Fibroblast of lung (primary cell): ENCODE results near the gene MSANTD3.

Source experiments
- CTCF ChIP-seq, 2 donors: IDR thresholded peaks in 1 of 2; conservative IDR thresholded peaks in 1 of 2; 1 replicate in 1 of 2; 2 replicates in 1 of 2; pipeline ENCODE4 v1.5.1; 2011 to 2012; ENCODE audit warnings: low read length in 2 of 2, control low read depth in 1 of 2, inconsistent platforms in 1 of 2, low read depth in 1 of 2, mild to moderate bottlenecking in 1 of 2
- EZH2 ChIP-seq: IDR thresholded peaks from 2 replicates; pipeline ENCODE4 v1.5.1; 2012; ENCODE audit warnings: low read length, control low read depth, mild to moderate bottlenecking; ENCODE audit errors: missing control alignments

GRCh38 chr9:100397529-100398266 is 29.2 kb upstream of the MSANTD3 start:
- TF ChIP-seq CTCF (conservative IDR thresholded peaks at IDR 0.05 in 1 of 2, IDR thresholded peaks at IDR 0.05 in 1 of 2; ENCODE audit: low read depth in 1 of 2, low read length in 2 of 2) (no peak), EZH2 (no peak)
